G401 (cell line): Measurements from ENCODE around the gene SMCO4. TPM values are rescaled to one million over a fixed set of nuclear protein-coding genes. Genes with fewer than 3 reads are reported as not detected.
"Not testable (repeated sequence)": the region's sequence is repeated elsewhere in the genome, so short reads cannot be mapped to it uniquely, and the experiment has no call there.

Source experiments
- DNase-seq: peaks from one replicate; pipeline ENCODE4 v3.0.0-alpha.2; 2015; ENCODE audit warnings: low spot score
- in situ Hi-C: cut with HindIII; loops from 2 replicates; pipeline ENCODE4 v1.10.0; 2016; ENCODE audit warnings: low sequenced_read_pairs, mixed read lengths
- total RNA-seq: library from RNA; depleted of rRNA; stranded (reverse); fragments of >200 nt; shearing (Covaris generic); gene quantifications from 2 replicates; pipeline ENCODE4 v1.2.3, GENCODE V29; 2014

The SMCO4 gene
- total RNA-seq, 1 experiment from 2014 or later: not detected

GRCh38 chr11:93564895-93565294 lies 21.7 kb upstream of the SMCO4 start:
- in situ Hi-C loops: no loop called here
- no peak for DNase-seq

- in situ Hi-C loops: no loop called here
- DNase-seq: no peak
Observed at GRCh38 chr11:93563857-93564256, 20.7 kb upstream of the SMCO4 start.

GRCh38 chr11:93560199-93560932 lies 17.2 kb upstream of the SMCO4 start:
- in situ Hi-C loops: no loop called here
- DNase-seq: no peak

GRCh38 chr11:93559681-93560080 lies 16.5 kb upstream of the SMCO4 start:
- DNase-seq: no peak
- in situ Hi-C loops: no loop called here

GRCh38 chr11:93552874-93553273 lies 9.7 kb upstream of the SMCO4 start:
- in situ Hi-C loops: no loop called here

GRCh38 chr11:93549976-93550375 lies 6.8 kb upstream of the SMCO4 start:
- in situ Hi-C loops: no loop called here

More at GRCh38 chr11:93552874-93553273, 9.7 kb upstream of the SMCO4 start:
- no peak for DNase-seq

GRCh38 chr11:93548679-93549319 lies 5.6 kb upstream of the SMCO4 start:
- DNase-seq: no peak
- in situ Hi-C loops: no loop called here

More at GRCh38 chr11:93549976-93550375, 6.8 kb upstream of the SMCO4 start:
- no peak for DNase-seq

GRCh38 chr11:93547773-93548172 lies 4.6 kb upstream of the SMCO4 start:
- DNase-seq: no peak
- in situ Hi-C loops: no loop called here

GRCh38 chr11:93547028-93547427 lies 3.8 kb upstream of the SMCO4 start:
- in situ Hi-C loops: no loop called here
- DNase-seq: no peak

GRCh38 chr11:93545566-93545965 lies 2.4 kb upstream of the SMCO4 start:
- DNase-seq: no peak
- in situ Hi-C loops: no loop called here

GRCh38 chr11:93542811-93543229 lies 371 bp downstream of the SMCO4 start:
- in situ Hi-C loops: no loop called here
- DNase-seq: no peak

- peak; percentile 23 for DNase-seq
- in situ Hi-C loops: no loop called here
Observed at GRCh38 chr11:93541884-93542810, 1.0 kb downstream of the SMCO4 start.

- in situ Hi-C loops: no loop called here
Observed at GRCh38 chr11:93540896-93541553, 2.2 kb downstream of the SMCO4 start.

GRCh38 chr11:93540337-93540736 lies 2.9 kb downstream of the SMCO4 start:
- in situ Hi-C loops: no loop called here

More at GRCh38 chr11:93540896-93541553, 2.2 kb downstream of the SMCO4 start:
- no peak for DNase-seq

GRCh38 chr11:93537767-93538261 lies 5.4 kb downstream of the SMCO4 start:
- in situ Hi-C loops: no loop called here
- DNase-seq: peak; percentile 58

More at GRCh38 chr11:93540337-93540736, 2.9 kb downstream of the SMCO4 start:
- DNase-seq: no peak

GRCh38 chr11:93537049-93537448 lies 6.1 kb downstream of the SMCO4 start:
- in situ Hi-C loops: no loop called here
- DNase-seq: peak; percentile 86

GRCh38 chr11:93536101-93536861 lies 6.9 kb downstream of the SMCO4 start:
- in situ Hi-C loops: no loop called here
- DNase-seq: no peak

- in situ Hi-C loops, DNase-seq: not testable (repeated sequence)
Observed at GRCh38 chr11:93535578-93535977, 7.6 kb downstream of the SMCO4 start.
